Osteoblast (primary cell): ENCODE data around the gene PROM2. TPM values are rescaled to one million over a fixed set of nuclear protein-coding genes. Genes with fewer than 3 reads are reported as not detected.

Experiments used
- DNase-seq: peaks from one replicate; pipeline ENCODE4 v3.0.0; 2011; ENCODE audit warnings: low spot score, mixed read lengths; ENCODE audit not compliant: insufficient read length; ENCODE audit errors: missing footprints
- H2AFZ ChIP-seq: 2 replicates; pipeline ENCODE4 v1.6.0; 2011; ENCODE audit warnings: mild to moderate bottlenecking, low read length
- H3K27ac ChIP-seq: 2 replicates; pipeline ENCODE4 v1.5.1; 2011; ENCODE audit warnings: mild to moderate bottlenecking, low read depth, low read length, moderate library complexity
- H3K27me3 ChIP-seq: 2 replicates; pipeline ENCODE4 v1.6.0; 2012; ENCODE audit warnings: mild to moderate bottlenecking, control low read depth, inconsistent platforms, low read length, moderate library complexity; ENCODE audit not compliant: insufficient read depth
- H3K36me3 ChIP-seq: 2 replicates; pipeline ENCODE4 v1.5.1; 2011; ENCODE audit warnings: mild to moderate bottlenecking, low read length, control low read depth, moderate library complexity; ENCODE audit not compliant: insufficient read depth
- H3K4me1 ChIP-seq: 2 replicates; pipeline ENCODE4 v1.5.1; 2011; ENCODE audit warnings: mild to moderate bottlenecking, low read length, control low read depth, moderate library complexity; ENCODE audit not compliant: insufficient read depth
- H3K4me2 ChIP-seq: 2 replicates; pipeline ENCODE4 v1.6.0; 2011; ENCODE audit warnings: mild to moderate bottlenecking, low read length; ENCODE audit not compliant: insufficient read depth
- H3K4me3 ChIP-seq: fragments of 200-600 bp; sonication (generic); 3 replicates; pipeline ENCODE4 v1.5.1; 2012; ENCODE audit warnings: mild to moderate bottlenecking, low read length, inconsistent platforms; ENCODE audit not compliant: insufficient read depth
- H3K79me2 ChIP-seq: 2 replicates; pipeline ENCODE4 v1.6.0; 2012; ENCODE audit warnings: mild to moderate bottlenecking, low read length, control low read depth, inconsistent platforms; ENCODE audit not compliant: insufficient read depth
- H3K9me3 ChIP-seq: 2 replicates; pipeline ENCODE4 v1.5.1; 2011; ENCODE audit warnings: low read depth, low read length, control low read depth
- H4K20me1 ChIP-seq: 2 replicates; pipeline ENCODE4 v1.6.0; 2012; ENCODE audit warnings: mild to moderate bottlenecking, low read length, control low read depth; ENCODE audit not compliant: insufficient read depth
- CTCF ChIP-seq: IDR thresholded peaks from 2 replicates; pipeline ENCODE4 v1.5.1; 2011; ENCODE audit warnings: mild to moderate bottlenecking, low read depth, low read length, moderate library complexity; ENCODE audit errors: extremely low read depth
- total RNA-seq: library from RNA; depleted of rRNA; stranded (reverse); fragments of >200 nt; gene quantifications from 2 replicates; pipeline ENCODE4 v1.2.3, GENCODE V29; 2012

The PROM2 gene
- total RNA-seq, 1 donor = 0.36 TPM

- no peak overlapping the region for H2AFZ ChIP-seq
- no peak for TF ChIP-seq CTCF
- no peaks in the 10 kb centered on the region for H3K27me3 ChIP-seq
- no peaks in the 10 kb centered on the region for H3K9me3 ChIP-seq
- H3K4me3 ChIP-seq = no peak overlapping the region
- no peak overlapping the region for H3K27ac ChIP-seq
- peaks cover 2% of the 10 kb centered on the region for H3K4me1 ChIP-seq
- no peaks in the 10 kb centered on the region for H4K20me1 ChIP-seq
- no peaks in the 10 kb centered on the region for H3K79me2 ChIP-seq
- no peaks in the 10 kb centered on the region for H3K36me3 ChIP-seq
- no peak for DNase-seq
- H3K4me2 ChIP-seq = no peak overlapping the region
These were observed 52.3 kb downstream of the PROM2 start for GRCh38 chr2:95326433-95327140.

- no peak for TF ChIP-seq CTCF
- DNase-seq = no peak
- Histone ChIP-seq H3K4me3 (no peak overlapping the region), H3K9me3 (no peaks in the 10 kb centered on the region), H3K4me2 (no peak overlapping the region), H3K27ac (no peak overlapping the region), H3K4me1 (peaks cover 2% of the 10 kb centered on the region), H3K36me3 (no peaks in the 10 kb centered on the region), H4K20me1 (no peaks in the 10 kb centered on the region), H2AFZ (no peak overlapping the region), H3K27me3 (no peaks in the 10 kb centered on the region), H3K79me2 (no peaks in the 10 kb centered on the region)
These were observed 53.6 kb downstream of the PROM2 start for GRCh38 chr2:95327861-95328260.

- H3K4me3 ChIP-seq = no peak overlapping the region
- no peak overlapping the region for H3K27ac ChIP-seq
- H4K20me1 ChIP-seq = no peaks in the 10 kb centered on the region
- no peak overlapping the region for H2AFZ ChIP-seq
- peaks cover 5% of the 10 kb centered on the region for H3K4me1 ChIP-seq
- no peak for DNase-seq
- no peaks in the 10 kb centered on the region for H3K27me3 ChIP-seq
- no peak overlapping the region for H3K4me2 ChIP-seq
- no peaks in the 10 kb centered on the region for H3K9me3 ChIP-seq
- no peaks in the 10 kb centered on the region for H3K79me2 ChIP-seq
- TF ChIP-seq CTCF = no peak
- H3K36me3 ChIP-seq = no peaks in the 10 kb centered on the region
These were observed 54.3 kb downstream of the PROM2 start for GRCh38 chr2:95328358-95329125.

- Histone ChIP-seq H4K20me1 (no peaks in the 10 kb centered on the region), H3K27ac (no peak overlapping the region), H3K4me3 (no peak overlapping the region), H3K79me2 (no peaks in the 10 kb centered on the region), H3K4me2 (no peak overlapping the region), H3K27me3 (no peaks in the 10 kb centered on the region), H3K36me3 (no peaks in the 10 kb centered on the region), H2AFZ (no peak overlapping the region), H3K9me3 (no peaks in the 10 kb centered on the region), H3K4me1 (peaks cover 13% of the 10 kb centered on the region)
- no peak for TF ChIP-seq CTCF
- DNase-seq = no peak
These were observed 55.2 kb downstream of the PROM2 start for GRCh38 chr2:95329401-95329800.
